PC-3 (cell line): Measurements from ENCODE around the gene KRTAP5-3. TPM values are rescaled to one million over a fixed set of nuclear protein-coding genes. Genes with fewer than 3 reads are reported as not detected.

Experiments
- ATAC-seq: fragments of 200-7000 bp; cut with Tn5 transposase; 2 replicates; pipeline ENCODE4 v1.9.1; 2020; ENCODE audit warnings: mild to moderate bottlenecking, moderate library complexity
- BruUV-seq: library from RNA; stranded (reverse); fragments of 400-500 nt; replicated peaks from 2 replicates; lab custom pipeline; 2021; lab: Mats Ljungman, UMichigan
- CTCF ChIA-PET: fragments of 300-600 bp; sonication (Branson Sonifier 250); formaldehyde crosslinking; loops from one replicate; lab custom pipeline; 2022; ENCODE audit warnings: antibody characterized with exemption; lab: Charles Lee
- POLR2A ChIA-PET: fragments of 300-600 bp; sonication (Branson Sonifier 250); formaldehyde crosslinking; loops from one replicate; lab custom pipeline; 2022; ENCODE audit warnings: antibody characterized with exemption; ENCODE audit not compliant: unreplicated experiment; lab: Charles Lee
- DNase-seq: peaks from one replicate; pipeline ENCODE4 v3.0.0-alpha.2; 2015
- H2AFZ ChIP-seq: fragments of 300-600 bp; sonication (generic); 2 replicates; pipeline ENCODE4 v1.6.0; 2016; ENCODE audit warnings: antibody characterized with exemption, low read length
- H3F3A ChIP-seq: fragments of 300-600 bp; sonication (generic); one replicate; pipeline ENCODE4 v1.6.0; 2017; ENCODE audit warnings: antibody characterized with exemption, low read length, control low read depth, mild to moderate bottlenecking; ENCODE audit not compliant: unreplicated experiment
- H3K27ac ChIP-seq: fragments of 300-600 bp; sonication (generic); 2 replicates; pipeline ENCODE4 v1.5.1; 2016; ENCODE audit warnings: mild to moderate bottlenecking, low read length
- H3K27me3 ChIP-seq: fragments of 300-600 bp; sonication (generic); 2 replicates; pipeline ENCODE4 v1.6.1; 2016; ENCODE audit warnings: low read length, mixed read lengths
- H3K36me3 ChIP-seq: fragments of 300-600 bp; sonication (generic); 2 replicates; pipeline ENCODE4 v1.6.1; 2016; ENCODE audit warnings: low read depth, mixed run types, low read length, mixed read lengths
- H3K4me1 ChIP-seq: fragments of 300-600 bp; sonication (generic); 2 replicates; pipeline ENCODE4 v1.5.1; 2016; ENCODE audit warnings: low read length; ENCODE audit not compliant: insufficient read depth
- H3K4me2 ChIP-seq: fragments of 300-600 bp; sonication (generic); 2 replicates; pipeline ENCODE4 v1.6.0; 2016; ENCODE audit warnings: low read length
- H3K4me3 ChIP-seq: fragments of 300-600 bp; sonication (generic); 2 replicates; pipeline ENCODE4 v1.5.1; 2016; ENCODE audit warnings: mild to moderate bottlenecking, low read length, mixed read lengths
- H3K79me2 ChIP-seq: fragments of 300-600 bp; sonication (generic); 2 replicates; pipeline ENCODE4 v1.6.1; 2017; ENCODE audit warnings: low read length, mixed read lengths
- H3K9ac ChIP-seq: fragments of 300-600 bp; sonication (generic); 2 replicates; pipeline ENCODE4 v1.6.0; 2016; ENCODE audit warnings: mild to moderate bottlenecking, low read length
- H3K9me2 ChIP-seq: fragments of 300-600 bp; sonication (generic); replicated peaks from 2 replicates; pipeline ENCODE4 v1.6.1; 2016; ENCODE audit warnings: mixed run types, low read length, mixed read lengths
- H3K9me3 ChIP-seq: fragments of 300-600 bp; sonication (generic); 2 replicates; pipeline ENCODE4 v1.6.1; 2016; ENCODE audit warnings: low read length, mixed read lengths
- H4K20me1 ChIP-seq: fragments of 300-600 bp; sonication (generic); 2 replicates; pipeline ENCODE4 v1.6.1; 2016; ENCODE audit warnings: low read length, mixed read lengths
- EZH2 ChIP-seq: fragments of 300-600 bp; sonication (generic); IDR thresholded peaks from one replicate; pipeline ENCODE4 v1.6.1; 2017; ENCODE audit warnings: antibody characterized with exemption, mild to moderate bottlenecking, low read length; ENCODE audit not compliant: unreplicated experiment
- EZH2phosphoT487 ChIP-seq: fragments of 300-600 bp; sonication (generic); IDR thresholded peaks from 2 replicates; pipeline ENCODE4 v1.6.1; 2018; ENCODE audit warnings: mild to moderate bottlenecking, antibody characterized with exemption, low read length, borderline replicate concordance
- intact Hi-C: fragments of 100-400 bp; cut with micrococcal nuclease; formaldehyde crosslinking; loops from 2 replicates; pipeline ENCODE4 v1.9.0; 2023
- total RNA-seq: library from RNA; depleted of rRNA; stranded (reverse); fragments of >200 nt; gene quantifications from 2 replicates; pipeline ENCODE4 v1.2.3, GENCODE V29; 2014
- TF ChIP-seq, protein P1 (sequence below): fragments of 300-600 bp; sonication (generic); conservative IDR thresholded peaks from 2 replicates; pipeline ENCODE4 v1.5.1; 2017; ENCODE audit warnings: antibody characterized with exemption, low read depth, mild to moderate bottlenecking, low read length

Gene KRTAP5-3
- total RNA-seq, 1 experiment from 2014 or later, result not detected

DNA sequence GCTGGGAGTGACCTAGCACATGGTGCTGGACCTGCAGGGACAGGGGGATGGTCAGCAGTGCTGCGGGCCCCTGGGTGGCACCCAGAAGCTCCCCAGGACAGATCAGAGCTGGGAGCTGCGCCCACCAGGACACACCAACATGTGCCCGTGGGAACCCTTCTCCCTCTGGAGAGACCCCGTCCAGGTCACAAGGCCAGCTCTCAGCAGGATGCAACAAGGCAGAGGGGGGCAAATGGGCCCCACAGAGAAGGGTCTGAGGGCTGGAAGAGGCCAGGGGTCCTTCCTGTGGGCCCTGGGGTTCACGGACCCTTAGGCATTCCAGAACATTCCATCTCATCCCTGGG lies 42.4 kb downstream of the KRTAP5-3 start:
- Histone ChIP-seq H4K20me1 (no peaks in the 10 kb centered on the region), H3K4me2 (no peak overlapping the region), H3K9me2 (no peaks in the 10 kb centered on the region), H3K4me1 (no peaks in the 10 kb centered on the region), H3K4me3 (no peak overlapping the region), H3K27ac (no peak overlapping the region), H2AFZ (no peak overlapping the region), H3K79me2 (no peaks in the 10 kb centered on the region), H3F3A (no peaks in the 10 kb centered on the region), H3K9me3 (no peaks in the 10 kb centered on the region), H3K9ac (no peak overlapping the region), H3K27me3 (no peaks in the 10 kb centered on the region), H3K36me3 (no peaks in the 10 kb centered on the region)
- BruUV-seq, result no TSS peak
- TF ChIP-seq EZH2 (no peak), EZH2phosphoT487 (no peak)
- TF ChIP-seq, protein P1, sequence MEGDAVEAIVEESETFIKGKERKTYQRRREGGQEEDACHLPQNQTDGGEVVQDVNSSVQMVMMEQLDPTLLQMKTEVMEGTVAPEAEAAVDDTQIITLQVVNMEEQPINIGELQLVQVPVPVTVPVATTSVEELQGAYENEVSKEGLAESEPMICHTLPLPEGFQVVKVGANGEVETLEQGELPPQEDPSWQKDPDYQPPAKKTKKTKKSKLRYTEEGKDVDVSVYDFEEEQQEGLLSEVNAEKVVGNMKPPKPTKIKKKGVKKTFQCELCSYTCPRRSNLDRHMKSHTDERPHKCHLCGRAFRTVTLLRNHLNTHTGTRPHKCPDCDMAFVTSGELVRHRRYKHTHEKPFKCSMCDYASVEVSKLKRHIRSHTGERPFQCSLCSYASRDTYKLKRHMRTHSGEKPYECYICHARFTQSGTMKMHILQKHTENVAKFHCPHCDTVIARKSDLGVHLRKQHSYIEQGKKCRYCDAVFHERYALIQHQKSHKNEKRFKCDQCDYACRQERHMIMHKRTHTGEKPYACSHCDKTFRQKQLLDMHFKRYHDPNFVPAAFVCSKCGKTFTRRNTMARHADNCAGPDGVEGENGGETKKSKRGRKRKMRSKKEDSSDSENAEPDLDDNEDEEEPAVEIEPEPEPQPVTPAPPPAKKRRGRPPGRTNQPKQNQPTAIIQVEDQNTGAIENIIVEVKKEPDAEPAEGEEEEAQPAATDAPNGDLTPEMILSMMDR, result no peak
- CTCF ChIA-PET, result interaction anchor here (1.2 kb wide), 1 partner anchor 19 kb away, joined by 4 read pairs; no protein-coding TSS in a partner anchor
- intact Hi-C loops, result no loop called here
- POLR2A ChIA-PET, result no interaction called here
- ATAC-seq (no peak), DNase-seq (no peak)

DNA sequence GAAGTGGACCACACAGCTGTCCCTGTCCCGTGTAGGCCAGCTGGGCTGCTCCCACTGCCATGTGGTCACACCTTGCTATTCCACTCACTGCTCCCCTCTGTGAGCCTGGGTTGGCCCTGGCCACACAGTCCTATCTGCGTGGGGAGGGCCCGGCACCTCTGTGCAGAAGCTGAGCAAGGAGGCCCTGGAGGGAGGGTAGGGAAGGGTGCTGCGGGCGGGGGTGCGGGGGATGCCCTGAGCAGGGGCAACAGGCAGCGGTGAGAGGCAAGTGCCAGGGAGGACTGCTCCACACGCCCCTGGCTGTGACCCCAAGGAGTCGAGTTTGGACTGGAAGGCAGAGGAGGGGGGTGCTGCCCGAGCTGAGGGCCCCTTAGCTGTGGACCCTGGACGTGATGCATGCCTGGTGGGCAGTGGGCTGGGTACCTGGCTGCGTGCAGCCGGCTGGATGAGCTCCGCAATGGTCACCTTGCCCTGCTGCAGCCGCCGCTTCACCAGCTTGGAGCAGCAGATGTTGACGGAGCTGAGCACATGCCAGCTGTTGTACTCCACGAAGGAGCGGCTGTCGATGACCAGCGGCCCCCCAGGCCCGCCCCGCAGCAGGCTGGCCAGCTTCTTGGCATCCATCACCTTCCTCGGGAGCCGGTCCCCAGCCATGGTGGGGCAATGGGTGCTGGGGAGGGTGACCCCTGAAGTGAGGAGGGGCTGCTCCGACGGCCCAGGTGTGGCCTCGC lies 42.9 kb downstream of the KRTAP5-3 start:
- Histone ChIP-seq H4K20me1 (no peaks in the 10 kb centered on the region), H3K4me3 (no peak overlapping the region), H3K79me2 (no peaks in the 10 kb centered on the region), H2AFZ (no peak overlapping the region), H3K4me2 (no peak overlapping the region), H3K36me3 (no peaks in the 10 kb centered on the region), H3K9me3 (no peaks in the 10 kb centered on the region), H3K27ac (no peak overlapping the region), H3K9me2 (no peaks in the 10 kb centered on the region), H3K4me1 (no peaks in the 10 kb centered on the region; the same call in 1 of the 2 replicates), H3K9ac (no peak overlapping the region), H3K27me3 (no peaks in the 10 kb centered on the region), H3F3A (no peaks in the 10 kb centered on the region)
- no peak for ATAC-seq
- no peak for DNase-seq
- BruUV-seq, result no TSS peak
- POLR2A ChIA-PET, result no interaction called here
- intact Hi-C loops, result no loop called here
- CTCF ChIA-PET, result interaction anchor here (1.2 kb wide), 1 partner anchor 19 kb away, joined by 4 read pairs; no protein-coding TSS in a partner anchor
- TF ChIP-seq EZH2 (no peak), EZH2phosphoT487 (no peak)
- TF ChIP-seq, protein P1, result no peak
